HG03432 (cell line): ENCODE data around the gene NOX4.
"Not testable (repeated sequence)": the region's sequence is repeated elsewhere in the genome, so short reads cannot be mapped to it uniquely, and the experiment has no call there.

Experiments
- ATAC-seq: cut with Tn5 transposase; IDR thresholded peaks from one replicate; pipeline ENCODE4 v1.9.1; 2021; ENCODE audit warnings: mild to moderate bottlenecking, moderate library complexity; ENCODE audit not compliant: unreplicated experiment

The NOX4 gene

GRCh38 chr11:89463266-89463780, 27.9 kb downstream of the NOX4 start:
- ATAC-seq = no peak

GRCh38 chr11:89458716-89459115, 32.5 kb downstream of the NOX4 start:
- ATAC-seq = no peak

DNA sequence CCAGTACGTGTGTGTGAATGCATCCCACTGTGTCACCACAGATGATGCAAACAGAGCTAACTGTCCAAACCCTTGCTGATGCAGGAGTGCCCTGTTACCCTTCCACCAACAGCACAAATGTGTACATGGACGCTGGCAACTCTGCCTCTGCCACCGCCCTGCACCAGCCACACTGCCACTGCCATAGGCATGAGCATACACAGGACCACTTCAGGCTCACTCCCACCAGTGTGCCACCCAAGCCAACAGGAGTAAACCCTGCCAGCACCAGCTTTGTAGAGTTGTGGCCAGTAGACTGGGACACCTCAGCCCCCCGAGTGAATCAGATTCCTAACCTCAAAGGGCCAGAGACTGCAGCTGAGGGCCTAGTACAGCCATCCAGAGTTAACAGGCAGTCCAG, 34.0 kb downstream of the NOX4 start:
- no peak for ATAC-seq

- no peak for ATAC-seq
Observed at GRCh38 chr11:89456681-89457080, 34.5 kb downstream of the NOX4 start.

GRCh38 chr11:89452780-89453179, 38.4 kb downstream of the NOX4 start:
- ATAC-seq = no peak

- ATAC-seq = no peak
Observed at GRCh38 chr11:89447845-89448244, 43.3 kb downstream of the NOX4 start.

- ATAC-seq = no peak
Observed at GRCh38 chr11:89443361-89444322, 47.5 kb downstream of the NOX4 start.

GRCh38 chr11:89442801-89443200, 48.4 kb downstream of the NOX4 start:
- ATAC-seq = no peak

- ATAC-seq = no peak
Observed at GRCh38 chr11:89441606-89442005, 49.6 kb downstream of the NOX4 start.

GRCh38 chr11:89437317-89437716, 53.9 kb downstream of the NOX4 start:
- no peak for ATAC-seq

DNA sequence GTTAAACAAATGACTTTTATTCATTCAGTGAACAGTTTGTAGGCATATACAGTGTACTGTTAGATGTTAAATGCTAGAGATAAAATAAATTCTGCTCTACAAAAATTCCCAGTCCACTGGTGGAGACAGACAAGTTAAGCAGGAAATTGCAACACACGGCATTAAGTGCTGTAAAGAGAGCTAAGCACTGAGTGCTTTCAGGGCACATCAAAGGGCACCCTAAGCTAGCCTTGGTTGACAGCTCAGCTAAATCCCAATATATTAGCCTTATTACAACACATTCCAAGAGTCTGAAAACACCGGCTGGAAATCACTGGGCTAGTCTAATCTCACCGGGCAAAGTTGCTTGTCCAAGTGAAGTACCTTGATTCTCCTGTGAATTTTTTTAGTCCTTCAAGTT, 55.1 kb downstream of the NOX4 start:
- no peak for ATAC-seq

- ATAC-seq = peak; percentile 50
Observed at GRCh38 chr11:89433278-89433677, 57.9 kb downstream of the NOX4 start.

DNA sequence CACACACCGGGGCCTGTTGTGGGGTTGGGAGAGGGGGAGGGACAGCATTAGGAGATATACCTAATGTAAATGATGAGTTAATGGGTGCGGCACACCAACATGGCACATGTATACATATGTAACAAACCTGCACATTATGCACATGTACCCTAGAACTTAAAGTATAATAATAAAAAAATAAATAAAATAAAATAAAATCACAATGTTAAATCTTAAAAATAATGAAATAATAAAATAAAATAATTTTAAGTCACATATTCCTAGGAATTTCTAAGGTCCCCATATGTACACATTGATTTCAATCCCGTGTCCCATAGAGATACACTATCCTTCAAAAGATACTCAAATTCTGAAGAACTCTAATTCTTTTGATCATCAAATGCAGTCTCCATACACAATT, 59.0 kb downstream of the NOX4 start:
- not testable (repeated sequence) for ATAC-seq

DNA sequence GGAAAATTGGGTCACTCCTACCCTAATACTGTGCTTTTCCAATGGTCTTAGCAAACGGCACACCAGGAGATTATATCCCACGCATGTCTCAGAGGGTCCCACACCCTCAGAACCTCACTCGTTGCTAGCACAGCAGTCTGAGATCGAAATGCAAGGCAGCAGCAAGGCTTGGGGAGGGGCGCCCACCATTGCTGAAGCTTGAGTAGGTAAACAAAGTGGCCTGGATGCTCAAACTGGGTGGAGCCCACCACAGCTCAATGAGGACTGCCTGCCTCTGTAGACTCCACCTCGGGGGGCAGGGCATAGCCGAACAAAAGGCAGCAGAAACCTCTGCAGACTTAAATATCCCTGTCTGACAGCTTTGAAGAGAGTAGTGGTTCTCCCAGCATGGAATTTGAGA, 64.7 kb downstream of the NOX4 start:
- not testable (repeated sequence) for ATAC-seq

GRCh38 chr11:89421718-89422117, 69.5 kb downstream of the NOX4 start:
- no peak for ATAC-seq

GRCh38 chr11:89420981-89421380, 70.2 kb downstream of the NOX4 start:
- ATAC-seq = no peak

- ATAC-seq = no peak
Observed at GRCh38 chr11:89416961-89417360, 74.2 kb downstream of the NOX4 start.

DNA sequence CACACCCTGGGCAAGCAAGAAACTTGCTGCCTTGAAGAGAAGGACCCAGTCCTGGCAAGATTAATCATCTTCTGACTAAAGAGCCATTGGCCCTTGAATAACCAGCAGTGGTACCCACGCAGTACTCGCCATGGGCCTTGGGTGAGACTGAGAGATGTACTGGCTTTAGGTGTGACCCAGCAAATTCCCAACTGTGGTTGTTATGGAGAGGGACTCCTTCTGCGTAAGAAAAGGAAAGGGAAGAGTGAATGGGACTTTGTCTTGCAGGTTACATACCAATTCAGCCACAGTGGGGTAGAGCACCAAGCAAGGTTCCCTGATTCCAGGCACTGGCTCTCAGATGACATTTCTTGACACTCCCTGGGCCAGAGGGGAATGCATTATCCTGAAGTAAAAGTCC, 80.1 kb downstream of the NOX4 start:
- not testable (repeated sequence) for ATAC-seq

GRCh38 chr11:89410666-89411065, 80.5 kb downstream of the NOX4 start:
- ATAC-seq = not testable (repeated sequence)

DNA sequence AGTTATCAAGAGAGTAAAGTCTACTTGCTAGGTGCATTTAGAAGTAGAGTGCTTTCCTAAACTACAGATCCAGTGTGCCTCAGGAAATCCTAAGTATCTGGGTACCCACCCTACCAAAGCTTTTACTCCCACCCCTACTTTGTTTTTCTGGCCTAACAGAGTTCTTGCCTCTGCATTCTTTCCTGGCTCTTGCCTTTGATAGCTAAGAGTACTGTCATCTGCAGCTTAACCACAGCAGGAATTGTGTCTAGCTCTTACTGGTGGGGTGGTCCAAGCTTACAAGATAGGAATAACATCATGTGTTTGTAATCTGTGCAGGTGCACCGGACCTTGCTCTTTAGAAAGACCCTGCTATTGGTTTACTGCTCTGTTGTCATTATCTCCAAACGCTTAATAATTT, 82.7 kb downstream of the NOX4 start:
- ATAC-seq = not testable (repeated sequence)

GRCh38 chr11:89405629-89406028, 85.5 kb downstream of the NOX4 start:
- no peak for ATAC-seq

- ATAC-seq = not testable (repeated sequence)
Observed at GRCh38 chr11:89391654-89392053, 99.5 kb downstream of the NOX4 start.
